Stomach (tissue), 9 donors: ENCODE results near the gene LRFN5. TPM values are rescaled to one million over a fixed set of nuclear protein-coding genes. Genes with fewer than 3 reads are reported as not detected.

Experiments used
- DNase-seq, 2 donors: peaks; one replicate each; pipeline versions ENCODE4 v3.0.0 to v3.0.0-alpha.2; 2013 to 2019
- H3K27ac ChIP-seq, 5 donors: fragments of 200-600 bp in 4 of 5; sonication (generic) in 4 of 5; one replicate each; pipeline ENCODE4 v1.5.1; 2013 to 2019; ENCODE audit warnings: mild to moderate bottlenecking in 1 of 5, moderate library complexity in 1 of 5
- H3K27me3 ChIP-seq, 3 donors: fragments of 200-600 bp; sonication (generic); one replicate each; pipeline ENCODE4 v1.5.1; 2017 to 2019; ENCODE audit warnings: mixed run types in 1 of 3
- H3K36me3 ChIP-seq, 4 donors: fragments of 200-600 bp; sonication (generic); 1 replicate in 3 of 4; 2 replicates in 1 of 4; pipeline ENCODE4 v1.5.1; 2016 to 2019
- H3K4me1 ChIP-seq, 4 donors: fragments of 200-600 bp; sonication (generic); one replicate each; pipeline ENCODE4 v1.5.1; 2016 to 2019
- H3K4me3 ChIP-seq, 4 donors: fragments of 200-600 bp; sonication (generic) in 3 of 4; one replicate each; pipeline ENCODE4 v1.5.1; 2016 to 2019; ENCODE audit warnings: mild to moderate bottlenecking in 1 of 4
- H3K9me3 ChIP-seq, 4 donors: fragments of 200-600 bp; sonication (generic); one replicate each; pipeline ENCODE4 v1.5.1; 2016 to 2019
- CTCF ChIP-seq, 7 experiments: fragments of 450-650 bp in 4 of 7; fragments of 200-600 bp in 3 of 7; sonication (generic) in 3 of 7; IDR thresholded peaks; one replicate each; pipeline ENCODE4 v1.5.1; 2016 to 2019; ENCODE audit warnings: antibody characterized with exemption in 7 of 7, control low read depth in 2 of 7, mild to moderate bottlenecking in 1 of 7
- EP300 ChIP-seq: sonication (generic); formaldehyde crosslinking; IDR thresholded peaks from one replicate; pipeline ENCODE4 v1.6.1; 2017; ENCODE audit warnings: antibody characterized with exemption
- POLR2A ChIP-seq, 4 donors: fragments of 450-650 bp; IDR thresholded peaks; one replicate each; pipeline ENCODE4 v1.6.1; 2016; ENCODE audit warnings: antibody characterized with exemption in 4 of 4, control low read depth in 2 of 4, mild to moderate bottlenecking in 1 of 4, moderate library complexity in 1 of 4
- POLR2AphosphoS5 ChIP-seq, 3 donors: sonication (generic); formaldehyde crosslinking; IDR thresholded peaks; one replicate each; pipeline ENCODE4 v1.6.1; 2016; ENCODE audit warnings: antibody characterized with exemption in 3 of 3
- WGBS, 5 donors: extraction: QIAGEN DNeasy Blood & Tissue Kit in 3 of 5; methylation state at CpG; one replicate each; pipeline versions ENCODE4 v1.1.5 to v1.1.7; 2013 to 2018; 5-methylcytosine and 5-hydroxymethylcytosine counted together
- intact Hi-C: fragments of 100-400 bp; cut with DNase I; formaldehyde crosslinking; loops from one replicate; pipeline ENCODE4 v1.15.1; 2023; ENCODE audit warnings: low total_unique reads
- polyA plus RNA-seq, 3 donors: library from polyadenylated mRNA; stranded (reverse); fragments of 200-250 nt; gene quantifications; one replicate each; pipeline ENCODE4 v1.2.3, GENCODE V29; 2013
- total RNA-seq, 5 donors: library from RNA; depleted of rRNA; stranded (reverse); fragments of >200 nt; gene quantifications; one replicate each; pipeline versions ENCODE4 v1.1.0 to v1.2.3, GENCODE V29; 2014 to 2016
- donor health status: healthy with polysubstance abuse.
- donor health status: Bipolar disorder and iron deficiency.
- donor health status: healthy.

Gene LRFN5
- total and polyA plus RNA-seq, 8 donors = 0.19 to 9.4 (median 0.58) TPM; not detected in 3

- DNase-seq = no peak
- Histone ChIP-seq H3K9me3 (no peaks in the 10 kb centered on the region), H3K27me3 (no peaks in the 10 kb centered on the region), H3K36me3 (no peaks in the 10 kb centered on the region), H3K4me1 (no peaks in the 10 kb centered on the region), H3K4me3 (no peak overlapping the region), H3K27ac (no peak overlapping the region)
- intact Hi-C loops = no loop called here
- WGBS, 5 donors = 85 to 94% (median 90%) methylated on average over 2 of the region's 2 CpGs
- TF ChIP-seq CTCF (IDR thresholded peaks at IDR 0.05) = no peak
- TF ChIP-seq POLR2A (IDR thresholded peaks at IDR 0.05) = no peak
- TF ChIP-seq EP300 = no peak
- TF ChIP-seq POLR2AphosphoS5 (IDR thresholded peaks at IDR 0.05) = no peak
Observed at GRCh38 chr14:41642789-41643188, 36.1 kb downstream of the LRFN5 start.

DNA sequence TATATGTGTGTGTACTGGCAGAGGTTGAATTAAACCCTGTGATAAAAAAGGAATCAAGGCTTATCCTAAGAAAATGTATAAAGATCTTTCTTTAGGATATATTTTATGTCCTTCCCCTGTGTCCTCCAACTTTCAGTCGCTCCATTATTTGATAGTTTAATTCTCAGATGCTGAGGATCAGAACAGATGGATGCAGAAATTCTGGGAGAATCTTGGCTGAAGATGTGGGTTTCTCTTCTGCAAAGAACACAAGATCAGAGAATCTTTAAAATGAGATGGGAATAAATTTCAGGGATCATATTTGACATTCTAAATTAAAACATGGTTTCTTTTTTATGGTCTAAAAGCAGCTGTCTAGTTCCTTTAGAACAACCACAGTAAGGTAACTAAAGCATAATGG lies 37.9 kb downstream of the LRFN5 start:
- Histone ChIP-seq H3K4me3 (no peak overlapping the region), H3K27me3 (no peaks in the 10 kb centered on the region), H3K9me3 (no peaks in the 10 kb centered on the region), H3K4me1 (no peaks in the 10 kb centered on the region), H3K36me3 (no peaks in the 10 kb centered on the region), H3K27ac (no peak overlapping the region)
- no peak for DNase-seq
- intact Hi-C loops = no loop called here
- TF ChIP-seq CTCF (IDR thresholded peaks at IDR 0.05) = no peak
- TF ChIP-seq POLR2AphosphoS5 (IDR thresholded peaks at IDR 0.05) = no peak
- TF ChIP-seq EP300 = no peak
- TF ChIP-seq POLR2A (IDR thresholded peaks at IDR 0.05) = no peak
- 75 to 93% (median 83%) methylated on average over 1 of the region's 1 CpG for WGBS, 5 donors

- WGBS, 5 donors = 59 to 81% (median 71%) methylated on average over 1 of the region's 1 CpG
- no peaks in the 10 kb centered on the region for H3K27me3 ChIP-seq
- DNase-seq = no peak
- no peaks in the 10 kb centered on the region for H3K4me1 ChIP-seq
- intact Hi-C loops = no loop called here
- H3K36me3 ChIP-seq = no peaks in the 10 kb centered on the region
- no peaks in the 10 kb centered on the region for H3K9me3 ChIP-seq
- no peak overlapping the region for H3K27ac ChIP-seq
- H3K4me3 ChIP-seq = no peak overlapping the region
- TF ChIP-seq POLR2A (IDR thresholded peaks at IDR 0.05) (no peak), EP300 (no peak), CTCF (IDR thresholded peaks at IDR 0.05) (no peak), POLR2AphosphoS5 (IDR thresholded peaks at IDR 0.05) (no peak)
Observed at GRCh38 chr14:41650802-41651201, 44.1 kb downstream of the LRFN5 start.

DNA sequence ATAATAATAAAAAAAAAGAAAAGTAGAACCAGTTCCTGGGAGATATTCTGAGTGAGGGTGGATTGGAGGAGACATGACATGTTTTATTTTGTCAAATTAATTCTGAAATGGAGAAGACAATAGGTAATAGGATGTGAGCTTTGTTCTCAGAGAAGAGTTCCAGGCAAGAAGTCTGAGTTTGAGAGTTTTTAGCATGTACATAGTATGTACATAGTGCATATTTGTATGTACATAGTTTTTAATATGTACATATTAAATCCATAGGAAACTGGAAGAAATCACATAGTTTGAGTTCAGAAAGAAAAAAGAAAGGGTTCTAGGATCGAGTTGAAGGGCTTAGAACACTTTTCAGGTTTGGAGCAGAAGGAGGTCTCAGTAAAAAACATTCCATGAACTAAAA lies 47.5 kb downstream of the LRFN5 start:
- Histone ChIP-seq H3K4me3 (no peak overlapping the region), H3K9me3 (peaks cover 0 to 3% (median 0%) of the 10 kb centered on the region in 4 donors), H3K36me3 (no peaks in the 10 kb centered on the region), H3K4me1 (no peaks in the 10 kb centered on the region), H3K27ac (no peak overlapping the region), H3K27me3 (no peaks in the 10 kb centered on the region)
- 23 to 61% (median 41%) methylated on average over 1 of the region's 1 CpG for WGBS, 5 donors
- intact Hi-C loops = no loop called here
- DNase-seq = no peak
- TF ChIP-seq EP300 (no peak), POLR2A (IDR thresholded peaks at IDR 0.05) (no peak), CTCF (IDR thresholded peaks at IDR 0.05) (no peak), POLR2AphosphoS5 (IDR thresholded peaks at IDR 0.05) (no peak)
